Astrocyte (in vitro differentiated cells and primary cell): ENCODE data around the gene ZNF609.

ENCODE experiments used
- CTCF ChIP-seq: IDR thresholded peaks from 2 replicates; pipeline ENCODE4 v1.5.1; 2011; ENCODE audit warnings: low read depth, mild to moderate bottlenecking, inconsistent platforms, low read length, moderate library complexity; ENCODE audit not compliant: insufficient read depth
- EZH2 ChIP-seq: IDR thresholded peaks from 2 replicates; pipeline ENCODE4 v1.6.1; 2012; ENCODE audit warnings: mild to moderate bottlenecking, low read length, inconsistent platforms; ENCODE audit not compliant: insufficient read depth

- no peak for TF ChIP-seq CTCF
- TF ChIP-seq EZH2, result no peak
Measured at GRCh38 chr15:64720188-64720587, 259.8 kb downstream of the ZNF609 start.
